HepG2 (cell line): ENCODE results near the gene PRKAR2B.

Experiments
- CTCF ChIP-seq: sonication (generic); formaldehyde crosslinking; IDR thresholded peaks from 2 replicates; pipeline ENCODE4 v1.5.0; 2020; ENCODE audit warnings: mild to moderate bottlenecking, missing genetic modification reagents, moderate library complexity
- NR2C2 ChIP-seq: sonication (generic); formaldehyde crosslinking; IDR thresholded peaks from 2 replicates; pipeline ENCODE4 v1.4.0; 2020; ENCODE audit warnings: missing genetic modification reagents, mild to moderate bottlenecking, moderate library complexity, borderline replicate concordance

- TF ChIP-seq CTCF = no peak
- TF ChIP-seq NR2C2 (CRISPR knock-in tag) = no peak
Observed at GRCh38 chr7:107043921-107044346, 571 bp upstream of the PRKAR2B start.
